ENCODE data around the gene TMEM270.

DNA sequence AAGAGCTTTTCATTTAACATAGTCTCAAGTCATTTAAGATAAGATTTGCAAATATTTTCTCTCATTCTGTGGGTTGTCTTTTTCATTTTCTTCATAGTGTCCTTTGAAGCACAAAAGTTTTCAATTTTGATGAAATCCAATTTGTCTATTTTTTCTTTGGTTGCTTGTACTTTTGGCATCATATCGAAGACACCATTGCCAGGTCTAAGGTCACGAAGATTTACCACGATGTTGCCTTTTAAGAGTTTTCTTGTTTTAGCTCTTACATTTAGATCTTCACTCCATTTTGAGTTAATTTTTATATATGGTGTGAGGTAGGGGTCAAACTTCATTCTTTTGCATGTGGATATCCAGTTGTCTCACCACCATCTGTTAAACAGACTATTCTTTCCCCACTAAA, 34.7 kb downstream of the TMEM270 start:
- TF ChIP-seq CTCF (IDR thresholded peaks at IDR 0.05; ENCODE audit: control extremely low read depth in 1 of 3, insufficient read depth in 1 of 3, low read depth in 1 of 3, low read length in 3 of 3) = no peak
- TF ChIP-seq POLR2A (IDR thresholded peaks at IDR 0.05; ENCODE audit: control extremely low read depth in 1 of 2, low read depth in 2 of 2, low read length in 2 of 2) = no peak
- no peak for TF ChIP-seq POLR2AphosphoS5 (IDR thresholded peaks at IDR 0.05; ENCODE audit: low read depth, low read length)
- TF ChIP-seq YY1 (IDR thresholded peaks at IDR 0.05; ENCODE audit: low read depth, low read length) = no peak
- no peak for TF ChIP-seq SRF (IDR thresholded peaks at IDR 0.05; ENCODE audit: low read depth, low read length)
- TF ChIP-seq EP300 (IDR thresholded peaks at IDR 0.05; ENCODE audit: borderline replicate concordance in 1 of 2, low read depth in 2 of 2, low read length in 2 of 2) = no peak
- no peak for TF ChIP-seq SP1 (IDR thresholded peaks at IDR 0.05; ENCODE audit: low read depth, low read length)
- no peak for TF ChIP-seq EZH2 (IDR thresholded peaks at IDR 0.05; ENCODE audit: low read depth, low read length, severe bottlenecking)
- no peak for TF ChIP-seq SIN3A (conservative IDR thresholded peaks at IDR 0.05 in 1 of 2, IDR thresholded peaks at IDR 0.05 in 1 of 2; ENCODE audit: low read depth in 1 of 2, low read length in 2 of 2)
- no peak for TF ChIP-seq MAFK (IDR thresholded peaks at IDR 0.05; ENCODE audit: low read depth, low read length)
- no peak for TF ChIP-seq SP2 (IDR thresholded peaks at IDR 0.05; ENCODE audit: low read length)
- no peak for TF ChIP-seq RNF2 (IDR thresholded peaks at IDR 0.05; ENCODE audit: borderline replicate concordance, low read depth, low read length, missing control alignments, poor library complexity, severe bottlenecking)
- TF ChIP-seq TAF1 (IDR thresholded peaks at IDR 0.05; ENCODE audit: low read depth, low read length) = no peak
- no peak for TF ChIP-seq CEBPB (IDR thresholded peaks at IDR 0.05; ENCODE audit: low read depth, low read length)
